ENCODE data around the gene TTC8.

- TF ChIP-seq CTCF (IDR thresholded peaks at IDR 0.05) (no peak), POLR2A (IDR thresholded peaks at IDR 0.05) (no peak), POLR2AphosphoS5 (IDR thresholded peaks at IDR 0.05) (no peak)
Observed at GRCh38 chr14:88911809-88912208, 87.4 kb downstream of the TTC8 start.
